ENCODE data around the gene TUBA4A. TPM values are rescaled to one million over a fixed set of nuclear protein-coding genes. Genes with fewer than 3 reads are reported as not detected.

TUBA4A gene
- total RNA-seq, 2 donors from 2014 or later, result 51.7 to 159 TPM

DNA sequence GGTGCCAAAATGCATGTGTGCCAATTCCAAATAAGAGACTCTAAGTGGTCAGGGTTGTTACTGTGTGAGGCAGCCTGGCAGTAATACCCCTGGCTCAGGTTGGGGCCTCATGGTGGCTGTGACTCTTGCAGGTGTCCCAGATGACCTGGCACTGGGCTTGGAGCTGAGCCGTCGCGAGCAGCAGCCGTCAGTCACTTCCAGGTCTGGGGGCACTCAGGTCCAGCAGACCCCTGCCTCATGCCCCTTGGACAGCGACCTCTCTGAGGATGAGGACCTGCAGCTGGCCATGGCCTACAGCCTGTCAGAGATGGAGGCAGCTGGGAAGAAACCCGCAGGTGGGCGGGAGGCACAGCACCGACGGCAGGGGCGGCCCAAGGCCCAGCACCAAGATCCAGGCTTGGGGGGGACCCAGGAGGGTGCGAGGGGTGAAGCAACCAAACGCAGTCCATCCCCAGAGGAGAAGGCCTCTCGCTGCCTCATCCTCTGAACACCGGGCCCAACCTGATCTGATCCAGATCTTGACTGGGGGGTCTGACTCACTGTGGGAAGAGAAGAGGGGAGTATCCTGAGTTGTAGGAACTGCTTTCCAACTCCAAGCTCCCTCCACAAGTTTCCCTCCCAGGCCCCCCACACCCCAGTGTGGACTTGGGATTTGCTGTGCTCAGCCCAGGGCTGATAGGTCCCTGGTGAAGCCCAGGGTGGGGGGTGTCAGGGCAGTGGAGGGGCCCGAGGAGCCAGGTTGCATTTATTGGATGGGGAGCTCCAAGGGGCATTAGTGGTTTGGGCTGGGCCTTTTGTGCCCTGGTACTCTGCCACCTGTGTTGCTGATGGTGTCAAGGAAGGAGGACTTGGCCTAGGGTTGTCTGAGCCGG is 31.0 kb upstream of the TUBA4A start:
- no peak overlapping the region for H3K4me3 ChIP-seq
- no peaks in the 10 kb centered on the region for H3K27me3 ChIP-seq
- H3K27ac ChIP-seq, result no peak overlapping the region
- TF ChIP-seq, protein P1, sequence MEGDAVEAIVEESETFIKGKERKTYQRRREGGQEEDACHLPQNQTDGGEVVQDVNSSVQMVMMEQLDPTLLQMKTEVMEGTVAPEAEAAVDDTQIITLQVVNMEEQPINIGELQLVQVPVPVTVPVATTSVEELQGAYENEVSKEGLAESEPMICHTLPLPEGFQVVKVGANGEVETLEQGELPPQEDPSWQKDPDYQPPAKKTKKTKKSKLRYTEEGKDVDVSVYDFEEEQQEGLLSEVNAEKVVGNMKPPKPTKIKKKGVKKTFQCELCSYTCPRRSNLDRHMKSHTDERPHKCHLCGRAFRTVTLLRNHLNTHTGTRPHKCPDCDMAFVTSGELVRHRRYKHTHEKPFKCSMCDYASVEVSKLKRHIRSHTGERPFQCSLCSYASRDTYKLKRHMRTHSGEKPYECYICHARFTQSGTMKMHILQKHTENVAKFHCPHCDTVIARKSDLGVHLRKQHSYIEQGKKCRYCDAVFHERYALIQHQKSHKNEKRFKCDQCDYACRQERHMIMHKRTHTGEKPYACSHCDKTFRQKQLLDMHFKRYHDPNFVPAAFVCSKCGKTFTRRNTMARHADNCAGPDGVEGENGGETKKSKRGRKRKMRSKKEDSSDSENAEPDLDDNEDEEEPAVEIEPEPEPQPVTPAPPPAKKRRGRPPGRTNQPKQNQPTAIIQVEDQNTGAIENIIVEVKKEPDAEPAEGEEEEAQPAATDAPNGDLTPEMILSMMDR (IDR thresholded peaks at IDR 0.05), result no peak
- peaks cover 0 to 30% of the 10 kb centered on the region in 2 donors for H3K4me1 ChIP-seq
- H3K36me3 ChIP-seq, result peaks cover 46% of the 10 kb centered on the region
- no peaks in the 10 kb centered on the region for H3K9me3 ChIP-seq
- DNase-seq (ENCODE audit: low spot score), result no peak

DNA sequence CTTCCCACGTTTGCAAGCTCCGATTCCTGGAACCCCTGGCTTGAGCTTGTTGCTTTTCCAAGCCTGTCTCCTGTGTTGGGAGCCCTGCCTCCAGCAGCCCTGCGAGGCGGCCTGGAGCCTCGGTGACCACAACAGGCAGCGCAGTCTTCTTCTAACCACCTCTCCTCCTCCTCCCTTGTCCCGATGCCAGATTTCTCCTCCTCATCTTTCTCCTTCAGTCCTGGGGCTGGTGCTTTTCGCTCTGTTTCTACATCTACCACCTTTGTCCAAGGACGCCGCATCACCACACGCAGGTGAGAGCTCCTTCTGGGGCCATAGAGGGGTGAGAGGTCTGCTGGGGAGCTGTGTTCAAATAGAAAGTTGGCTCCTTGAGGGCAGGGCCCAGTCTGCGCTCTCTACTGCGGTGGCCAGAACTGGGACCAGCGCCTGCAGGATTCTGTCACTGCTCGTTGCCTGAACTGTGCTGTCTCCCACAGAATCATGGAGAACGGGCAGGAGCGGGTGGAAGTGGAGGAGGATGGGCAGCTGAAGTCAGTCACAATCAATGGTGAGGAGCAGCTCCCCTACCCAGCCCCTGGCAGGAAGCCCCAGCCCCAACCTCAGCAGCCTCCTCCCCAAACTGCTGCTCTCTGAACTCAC is 29.3 kb upstream of the TUBA4A start:
- Histone ChIP-seq H3K27me3 (no peaks in the 10 kb centered on the region), H3K9me3 (no peaks in the 10 kb centered on the region), H3K4me1 (peaks cover 0 to 32% of the 10 kb centered on the region in 2 donors), H3K36me3 (peaks cover 46% of the 10 kb centered on the region), H3K27ac (no peak overlapping the region), H3K4me3 (no peak overlapping the region)
- DNase-seq (ENCODE audit: low spot score), result no peak
- TF ChIP-seq, protein P1 (IDR thresholded peaks at IDR 0.05), result no peak

DNA sequence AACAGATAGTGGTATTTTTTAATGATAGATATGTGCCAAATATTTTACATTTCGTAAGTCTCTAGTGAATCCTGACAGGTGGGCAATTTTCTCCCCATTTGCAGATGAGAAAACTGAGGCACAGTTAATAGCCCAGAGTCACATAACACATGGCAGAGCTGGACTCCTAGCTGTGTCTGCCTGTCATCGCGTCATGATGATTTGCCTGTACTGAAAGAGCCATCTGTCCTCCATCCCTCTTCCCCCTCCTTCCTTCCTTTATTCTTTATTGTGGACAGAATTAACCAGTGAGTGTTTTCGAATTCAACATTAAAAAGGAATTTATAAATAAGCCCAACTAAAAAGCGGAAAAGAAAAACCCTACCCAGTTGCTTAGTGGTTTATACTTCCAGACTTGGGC is 28.7 kb upstream of the TUBA4A start:
- Histone ChIP-seq H3K9me3 (no peaks in the 10 kb centered on the region), H3K4me3 (no peak overlapping the region), H3K27ac (no peak overlapping the region), H3K36me3 (peaks cover 46% of the 10 kb centered on the region), H3K4me1 (peaks cover 0 to 38% of the 10 kb centered on the region in 2 donors), H3K27me3 (no peaks in the 10 kb centered on the region)
- TF ChIP-seq, protein P1 (IDR thresholded peaks at IDR 0.05), result no peak
- DNase-seq (ENCODE audit: low spot score), result no peak

DNA sequence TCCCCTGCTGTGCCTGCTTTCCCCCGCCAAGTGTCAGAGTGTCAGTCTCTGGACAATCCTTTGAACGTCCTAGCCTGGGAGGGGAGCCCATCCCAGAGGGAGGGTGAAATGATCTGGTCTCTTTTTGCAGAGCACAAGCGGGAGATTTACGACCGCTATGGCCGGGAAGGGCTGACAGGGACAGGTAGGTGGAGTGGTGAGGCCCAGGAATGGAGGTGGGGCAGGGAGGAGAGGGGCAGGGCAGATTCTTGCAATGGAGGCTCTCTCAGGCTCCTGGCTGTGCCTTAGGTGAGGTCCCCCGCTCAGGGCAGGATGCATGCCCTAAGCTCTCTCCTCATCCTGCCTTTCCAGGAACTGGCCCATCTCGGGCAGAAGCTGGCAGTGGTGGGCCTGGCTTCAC is 27.9 kb upstream of the TUBA4A start:
- no peak overlapping the region for H3K4me3 ChIP-seq
- no peak overlapping the region for H3K27ac ChIP-seq
- peaks cover 46% of the 10 kb centered on the region for H3K36me3 ChIP-seq
- DNase-seq (ENCODE audit: low spot score), result no peak
- TF ChIP-seq, protein P1 (IDR thresholded peaks at IDR 0.05), result no peak
- no peaks in the 10 kb centered on the region for H3K9me3 ChIP-seq
- peaks cover 0 to 36% of the 10 kb centered on the region in 2 donors for H3K4me1 ChIP-seq
- H3K27me3 ChIP-seq, result no peaks in the 10 kb centered on the region

DNA sequence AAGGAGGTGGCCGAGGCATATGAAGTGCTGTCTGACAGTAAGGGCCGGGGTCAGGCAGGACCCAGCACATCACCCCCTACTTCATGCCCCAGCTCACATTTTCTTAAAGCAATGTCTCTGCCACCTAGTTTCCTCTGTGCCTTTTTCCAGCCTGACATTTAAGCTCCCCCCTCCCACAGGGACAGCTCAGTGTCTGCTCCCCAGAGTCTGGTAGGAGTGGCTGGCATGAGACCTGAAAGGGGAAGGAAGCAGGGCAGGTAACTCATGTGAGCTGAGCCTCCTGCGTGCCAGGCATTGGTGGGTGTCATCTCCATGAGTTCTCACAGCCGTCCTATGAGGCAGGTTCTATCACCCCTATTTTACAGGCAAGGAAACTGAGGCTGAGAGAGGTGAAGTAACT is 26.9 kb upstream of the TUBA4A start:
- TF ChIP-seq, protein P1 (IDR thresholded peaks at IDR 0.05), result no peak
- Histone ChIP-seq H3K4me3 (no peak overlapping the region), H3K27me3 (no peaks in the 10 kb centered on the region), H3K27ac (peak overlapping the region; percentile 97 to 99), H3K36me3 (peaks cover 46% of the 10 kb centered on the region), H3K9me3 (no peaks in the 10 kb centered on the region), H3K4me1 (peaks cover 0 to 31% of the 10 kb centered on the region in 2 donors)
- DNase-seq (ENCODE audit: low spot score), result no peak
